Ishikawa (cell line): Measurements from ENCODE around the gene DMKN.

Source experiments
- CEBPB ChIP-seq: IDR thresholded peaks from 2 replicates; pipeline ENCODE4 v1.6.1; 2012
- CREB1 ChIP-seq: IDR thresholded peaks from 2 replicates; pipeline ENCODE4 v1.6.1; 2012; ENCODE audit warnings: low read depth
- EGR1 ChIP-seq: IDR thresholded peaks from 2 replicates; pipeline ENCODE4 v1.6.1; 2012
- EP300 ChIP-seq: IDR thresholded peaks from 2 replicates; pipeline ENCODE4 v1.6.1; 2012; ENCODE audit warnings: borderline replicate concordance
- FOXM1 ChIP-seq: IDR thresholded peaks from 2 replicates; pipeline ENCODE4 v1.6.1; 2012; ENCODE audit warnings: low read depth, borderline replicate concordance
- NFIC ChIP-seq: IDR thresholded peaks from 2 replicates; pipeline ENCODE4 v1.6.1; 2012
- RAD21 ChIP-seq: IDR thresholded peaks from 2 replicates; pipeline ENCODE4 v1.6.1; 2012; ENCODE audit warnings: low read depth
- TAF1 ChIP-seq: IDR thresholded peaks from 2 replicates; pipeline ENCODE4 v1.6.1; 2012; ENCODE audit warnings: low read depth, mild to moderate bottlenecking
- TCF12 ChIP-seq: IDR thresholded peaks from 2 replicates; pipeline ENCODE4 v1.6.1; 2012; ENCODE audit warnings: low read depth
- TEAD4 ChIP-seq: IDR thresholded peaks from 2 replicates; pipeline ENCODE4 v1.6.1; 2012
- YY1 ChIP-seq: IDR thresholded peaks from 2 replicates; pipeline ENCODE4 v1.6.1; 2012; ENCODE audit warnings: low read depth
- ZBTB7A ChIP-seq: IDR thresholded peaks from 2 replicates; pipeline ENCODE4 v1.6.1; 2012; ENCODE audit warnings: low read depth
- TF ChIP-seq, protein P1 (sequence below): IDR thresholded peaks from 2 replicates; pipeline ENCODE4 v1.6.1; 2012; ENCODE audit warnings: low read depth, mild to moderate bottlenecking
- TF ChIP-seq, protein P2 (sequence below): IDR thresholded peaks from 2 replicates; pipeline ENCODE4 v1.6.1; 2012
- TF ChIP-seq, protein P3 (sequence below): IDR thresholded peaks from 2 replicates; pipeline ENCODE4 v1.6.1; 2012

Gene DMKN, protein sequence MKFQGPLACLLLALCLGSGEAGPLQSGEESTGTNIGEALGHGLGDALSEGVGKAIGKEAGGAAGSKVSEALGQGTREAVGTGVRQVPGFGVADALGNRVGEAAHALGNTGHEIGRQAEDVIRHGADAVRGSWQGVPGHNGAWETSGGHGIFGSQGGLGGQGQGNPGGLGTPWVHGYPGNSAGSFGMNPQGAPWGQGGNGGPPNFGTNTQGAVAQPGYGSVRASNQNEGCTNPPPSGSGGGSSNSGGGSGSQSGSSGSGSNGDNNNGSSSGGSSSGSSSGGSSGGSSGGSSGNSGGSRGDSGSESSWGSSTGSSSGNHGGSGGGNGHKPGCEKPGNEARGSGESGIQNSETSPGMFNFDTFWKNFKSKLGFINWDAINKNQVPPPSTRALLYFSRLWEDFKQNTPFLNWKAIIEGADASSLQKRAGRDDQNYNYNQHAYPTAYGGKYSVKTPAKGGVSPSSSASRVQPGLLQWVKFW

DNA sequence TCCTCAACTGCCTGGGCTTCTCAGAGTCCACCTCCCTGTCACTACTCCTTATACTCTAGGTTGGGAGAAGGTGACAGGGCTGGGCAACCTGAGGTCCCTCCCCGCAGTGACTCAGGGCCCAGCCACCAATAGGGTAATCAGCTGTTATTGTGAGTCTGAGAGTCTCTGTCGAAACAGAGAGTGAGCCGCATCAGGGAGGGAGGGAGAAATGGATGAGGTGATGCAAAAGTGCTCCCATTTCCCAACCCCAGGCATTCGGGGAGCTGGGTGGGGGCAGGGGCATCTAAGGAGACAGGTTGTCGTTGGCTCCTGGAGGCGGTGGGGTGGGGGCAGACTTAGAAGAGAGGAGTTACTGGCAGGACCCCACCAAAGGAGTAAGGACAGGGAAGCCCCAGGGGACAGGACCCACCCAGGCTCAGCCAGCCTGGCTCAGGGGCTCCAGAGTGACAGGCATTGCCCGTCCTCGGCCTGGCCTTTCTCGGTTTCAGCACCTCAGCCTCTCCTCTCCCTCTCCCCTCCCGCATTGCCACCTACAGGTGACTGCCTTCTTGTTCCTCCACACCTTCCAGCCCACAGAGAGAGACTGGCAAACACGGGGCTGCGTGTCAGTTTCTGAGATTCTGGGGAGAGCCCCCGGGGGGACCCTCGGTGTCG lies at the start of gene DMKN:
DMKN (minus strand) TSS at position 22 of the 654 bp plus-strand sequence. CDS start 174 bp downstream, outside the sequence.
- TF ChIP-seq RAD21 (no peak), ZBTB7A (no peak), EP300 (no peak), FOXM1 (no peak), YY1 (no peak)

DNA sequence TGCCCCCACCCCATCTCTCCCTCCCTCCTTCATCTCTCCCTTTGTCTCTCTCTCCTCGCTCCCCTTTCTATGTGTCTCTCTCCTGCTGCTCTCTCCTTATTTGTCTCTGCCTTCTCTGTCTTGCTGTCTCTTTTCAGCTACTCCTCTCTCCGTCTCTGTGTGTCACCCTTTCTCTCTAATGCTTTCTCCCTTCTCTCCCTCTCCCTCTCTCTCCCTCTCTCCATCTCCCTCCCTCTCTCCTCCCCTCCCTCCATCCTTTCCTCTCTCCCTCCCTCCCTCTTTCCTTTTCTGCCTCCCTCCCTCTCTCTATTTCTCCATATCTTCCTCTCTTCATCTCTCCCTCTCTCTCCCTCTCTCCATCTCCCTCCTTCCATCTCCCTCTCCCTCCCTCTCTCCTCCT lies 49.3 kb upstream of the DMKN start:
- TF ChIP-seq TAF1 (no peak), EP300 (no peak), TEAD4 (no peak), TCF12 (no peak), YY1 (no peak), NFIC (no peak), EGR1 (no peak), RAD21 (no peak), CREB1 (no peak), CEBPB (no peak), ZBTB7A (no peak), FOXM1 (no peak)
- TF ChIP-seq, protein P1, sequence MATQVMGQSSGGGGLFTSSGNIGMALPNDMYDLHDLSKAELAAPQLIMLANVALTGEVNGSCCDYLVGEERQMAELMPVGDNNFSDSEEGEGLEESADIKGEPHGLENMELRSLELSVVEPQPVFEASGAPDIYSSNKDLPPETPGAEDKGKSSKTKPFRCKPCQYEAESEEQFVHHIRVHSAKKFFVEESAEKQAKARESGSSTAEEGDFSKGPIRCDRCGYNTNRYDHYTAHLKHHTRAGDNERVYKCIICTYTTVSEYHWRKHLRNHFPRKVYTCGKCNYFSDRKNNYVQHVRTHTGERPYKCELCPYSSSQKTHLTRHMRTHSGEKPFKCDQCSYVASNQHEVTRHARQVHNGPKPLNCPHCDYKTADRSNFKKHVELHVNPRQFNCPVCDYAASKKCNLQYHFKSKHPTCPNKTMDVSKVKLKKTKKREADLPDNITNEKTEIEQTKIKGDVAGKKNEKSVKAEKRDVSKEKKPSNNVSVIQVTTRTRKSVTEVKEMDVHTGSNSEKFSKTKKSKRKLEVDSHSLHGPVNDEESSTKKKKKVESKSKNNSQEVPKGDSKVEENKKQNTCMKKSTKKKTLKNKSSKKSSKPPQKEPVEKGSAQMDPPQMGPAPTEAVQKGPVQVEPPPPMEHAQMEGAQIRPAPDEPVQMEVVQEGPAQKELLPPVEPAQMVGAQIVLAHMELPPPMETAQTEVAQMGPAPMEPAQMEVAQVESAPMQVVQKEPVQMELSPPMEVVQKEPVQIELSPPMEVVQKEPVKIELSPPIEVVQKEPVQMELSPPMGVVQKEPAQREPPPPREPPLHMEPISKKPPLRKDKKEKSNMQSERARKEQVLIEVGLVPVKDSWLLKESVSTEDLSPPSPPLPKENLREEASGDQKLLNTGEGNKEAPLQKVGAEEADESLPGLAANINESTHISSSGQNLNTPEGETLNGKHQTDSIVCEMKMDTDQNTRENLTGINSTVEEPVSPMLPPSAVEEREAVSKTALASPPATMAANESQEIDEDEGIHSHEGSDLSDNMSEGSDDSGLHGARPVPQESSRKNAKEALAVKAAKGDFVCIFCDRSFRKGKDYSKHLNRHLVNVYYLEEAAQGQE = no peak
- TF ChIP-seq, protein P2, sequence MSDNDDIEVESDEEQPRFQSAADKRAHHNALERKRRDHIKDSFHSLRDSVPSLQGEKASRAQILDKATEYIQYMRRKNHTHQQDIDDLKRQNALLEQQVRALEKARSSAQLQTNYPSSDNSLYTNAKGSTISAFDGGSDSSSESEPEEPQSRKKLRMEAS = no peak
- TF ChIP-seq, protein P3, sequence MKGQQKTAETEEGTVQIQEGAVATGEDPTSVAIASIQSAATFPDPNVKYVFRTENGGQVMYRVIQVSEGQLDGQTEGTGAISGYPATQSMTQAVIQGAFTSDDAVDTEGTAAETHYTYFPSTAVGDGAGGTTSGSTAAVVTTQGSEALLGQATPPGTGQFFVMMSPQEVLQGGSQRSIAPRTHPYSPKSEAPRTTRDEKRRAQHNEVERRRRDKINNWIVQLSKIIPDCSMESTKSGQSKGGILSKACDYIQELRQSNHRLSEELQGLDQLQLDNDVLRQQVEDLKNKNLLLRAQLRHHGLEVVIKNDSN = no peak

DNA sequence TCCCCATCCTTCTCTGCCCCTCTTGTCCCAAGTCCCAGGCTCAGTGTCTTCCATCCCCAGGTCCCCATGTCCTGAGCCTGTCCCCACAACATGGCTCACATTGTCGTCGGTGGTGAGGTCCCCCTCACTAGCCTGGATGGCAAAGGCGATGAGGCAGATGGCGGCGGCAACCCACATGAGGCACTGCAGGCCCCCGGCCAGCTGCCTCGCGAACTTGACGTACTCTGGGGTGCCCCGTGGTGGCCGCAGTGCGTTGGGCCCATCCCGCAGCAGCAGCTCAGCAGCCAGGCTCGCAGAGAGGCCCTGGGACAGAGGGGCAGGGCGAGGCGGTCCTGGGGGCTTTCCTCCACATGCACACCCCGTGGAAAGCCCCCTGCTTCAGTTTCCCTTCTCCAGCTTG lies 48.9 kb upstream of the DMKN start:
- TF ChIP-seq RAD21 (no peak), YY1 (no peak), EGR1 (no peak), TAF1 (no peak), EP300 (no peak), CREB1 (no peak), CEBPB (no peak), TEAD4 (no peak)
- TF ChIP-seq, protein P3 = no peak
- TF ChIP-seq, protein P2 = no peak

DNA sequence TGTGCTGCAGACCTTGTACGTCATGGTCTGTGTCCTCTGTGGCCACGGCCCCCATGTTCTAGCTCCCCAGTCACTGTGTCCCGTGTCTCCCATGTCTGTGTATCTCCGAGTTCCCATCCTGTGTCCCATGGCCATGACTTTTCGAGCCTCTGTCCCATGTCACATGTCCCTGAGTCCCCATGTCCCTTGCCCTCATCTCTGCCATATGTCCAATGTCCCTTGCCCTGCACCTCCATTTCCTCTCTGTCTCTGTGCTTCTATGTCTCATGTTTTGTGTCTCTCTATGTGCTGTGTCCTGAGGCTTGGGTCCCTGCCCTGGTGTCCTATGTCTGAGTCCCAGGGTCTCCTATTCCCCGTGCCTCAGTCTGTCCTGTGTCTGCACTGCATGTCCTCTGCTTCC lies 48.0 kb upstream of the DMKN start:
- TF ChIP-seq ZBTB7A (no peak), CEBPB (no peak), EGR1 (no peak), TEAD4 (no peak), YY1 (no peak), FOXM1 (no peak), CREB1 (no peak), RAD21 (no peak), TAF1 (no peak), NFIC (no peak), EP300 (no peak), TCF12 (no peak)
- TF ChIP-seq, protein P1 = no peak
- TF ChIP-seq, protein P2 = no peak
- TF ChIP-seq, protein P3 = no peak

DNA sequence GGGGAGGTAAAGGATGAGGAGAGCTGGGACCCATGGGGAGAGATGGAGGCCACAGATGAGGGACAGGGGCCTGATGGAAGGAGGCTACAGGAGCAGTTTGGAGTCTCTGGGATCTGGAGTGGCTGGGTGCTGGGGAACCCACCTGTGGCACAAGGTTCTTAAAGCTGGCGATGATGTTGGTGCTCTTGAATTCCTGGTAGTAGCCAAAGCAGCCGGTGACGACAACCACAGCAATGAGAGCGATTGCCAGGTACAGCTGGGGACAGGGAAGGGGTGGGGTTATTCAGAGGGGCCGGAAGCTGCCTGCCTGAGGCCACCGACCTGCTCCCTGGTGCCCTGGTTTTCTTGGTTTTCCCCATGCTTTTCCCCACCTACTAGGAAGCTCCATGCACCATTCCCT lies 47.2 kb upstream of the DMKN start:
- no peak for TF ChIP-seq RAD21
- TF ChIP-seq ZBTB7A = no peak
- no peak for TF ChIP-seq CEBPB
- TF ChIP-seq, protein P1 = no peak
- TF ChIP-seq EGR1 = no peak
- no peak for TF ChIP-seq EP300
- TF ChIP-seq NFIC = no peak
- TF ChIP-seq, protein P3 = no peak
- no peak for TF ChIP-seq TAF1
- no peak for TF ChIP-seq CREB1
- TF ChIP-seq YY1 = no peak
- no peak for TF ChIP-seq TEAD4
- no peak for TF ChIP-seq TCF12
- no peak for TF ChIP-seq FOXM1
- TF ChIP-seq, protein P2 = no peak
